Measurements from ENCODE around the gene IRF8.

Gene IRF8

DNA sequence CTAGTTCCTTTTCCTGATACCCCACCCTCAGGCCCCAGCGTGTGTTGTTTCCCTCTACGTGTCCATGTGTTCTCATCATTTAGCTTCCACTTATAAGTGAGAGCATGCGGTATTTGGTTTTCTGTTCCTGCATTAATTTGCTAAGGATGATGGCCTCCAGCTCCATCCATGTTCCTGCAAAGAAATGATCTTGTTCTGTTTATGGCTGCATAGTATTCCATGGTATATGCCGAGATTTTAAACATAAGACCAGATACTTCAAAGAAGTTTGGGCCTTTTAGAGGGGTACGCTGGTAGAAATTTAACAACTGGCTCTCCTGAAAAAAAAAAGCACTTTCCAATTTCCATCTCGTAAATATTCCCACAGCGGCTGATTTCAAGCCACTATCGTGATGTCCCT is 59.8 kb downstream of the IRF8 start:
- DNase-seq (ENCODE audit: low spot score), result no peak

- no peak for DNase-seq (ENCODE audit: low spot score)
These were observed 60.7 kb downstream of the IRF8 start for GRCh38 chr16:85959686-85960085.

DNA sequence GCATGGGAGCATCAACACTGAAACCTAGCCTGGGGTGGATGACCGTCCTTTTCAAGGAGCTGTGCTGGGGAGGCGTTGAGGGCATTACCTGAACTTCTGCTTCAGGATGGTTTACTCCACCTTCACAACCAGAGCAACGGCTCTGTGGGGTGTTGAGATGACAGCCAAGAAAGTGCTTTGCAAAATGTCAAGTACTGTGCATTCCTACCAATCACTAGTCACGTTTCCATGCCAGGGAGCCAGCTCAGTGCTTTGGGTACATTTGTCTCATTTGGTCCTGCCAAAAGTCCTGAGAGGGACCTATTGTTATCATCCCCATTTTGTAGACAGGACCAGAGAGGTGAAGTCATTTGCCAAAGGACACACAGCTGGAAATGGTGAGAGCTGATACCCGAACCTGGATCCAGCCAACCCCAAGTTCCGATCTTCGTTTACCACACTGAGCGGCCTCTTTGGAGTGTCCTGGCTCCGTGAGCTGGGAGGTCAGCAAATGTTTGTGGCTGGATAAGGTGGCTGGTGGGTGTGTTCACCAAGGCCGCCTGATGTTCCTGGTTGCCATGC is 61.6 kb downstream of the IRF8 start:
- no peak for DNase-seq (ENCODE audit: low spot score)

DNA sequence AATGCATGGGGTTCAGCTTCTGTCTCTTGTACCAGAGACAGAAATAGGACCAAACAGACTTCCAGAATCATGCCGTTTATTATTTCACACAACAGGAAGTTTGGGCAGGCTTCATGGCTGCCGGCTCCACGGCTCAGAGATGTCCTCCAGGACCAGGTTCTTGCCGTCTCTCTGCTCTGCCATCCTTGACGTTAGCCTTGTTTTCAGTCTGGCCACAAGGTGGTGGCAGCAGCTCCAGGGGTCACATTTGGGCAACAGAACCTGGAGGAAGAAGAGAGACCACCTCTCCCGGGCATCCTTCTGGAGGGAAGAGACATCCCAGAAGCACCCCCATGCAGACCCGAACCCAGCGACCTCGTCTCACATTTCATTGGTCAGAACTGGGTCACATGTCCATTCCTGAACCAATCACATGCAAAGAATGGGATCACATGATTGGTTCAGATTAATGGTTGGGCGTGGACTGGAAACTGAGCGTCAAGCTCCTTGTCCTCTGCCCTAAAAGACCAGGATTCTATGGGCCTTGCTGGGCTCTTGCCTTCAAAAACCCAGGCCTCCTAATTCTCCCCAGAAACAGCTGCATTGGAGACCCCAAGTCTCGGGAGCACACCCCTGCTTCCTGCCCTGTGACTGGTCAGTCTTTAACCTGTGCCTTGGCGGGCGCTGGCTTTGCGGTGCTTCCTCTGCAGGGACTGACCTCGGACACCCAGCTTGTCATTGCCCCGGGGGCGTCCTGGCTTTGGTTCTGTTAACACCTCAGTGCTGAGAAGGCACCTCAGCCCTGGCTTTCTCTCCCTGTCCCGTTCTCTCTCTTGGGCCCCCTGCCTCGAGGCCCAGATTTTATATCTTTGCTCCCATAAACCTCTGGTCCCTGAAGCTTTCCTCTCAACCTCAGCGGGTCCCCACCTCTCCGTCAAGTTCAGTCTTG is 63.3 kb downstream of the IRF8 start:
- DNase-seq (ENCODE audit: low spot score), result no peak

DNA sequence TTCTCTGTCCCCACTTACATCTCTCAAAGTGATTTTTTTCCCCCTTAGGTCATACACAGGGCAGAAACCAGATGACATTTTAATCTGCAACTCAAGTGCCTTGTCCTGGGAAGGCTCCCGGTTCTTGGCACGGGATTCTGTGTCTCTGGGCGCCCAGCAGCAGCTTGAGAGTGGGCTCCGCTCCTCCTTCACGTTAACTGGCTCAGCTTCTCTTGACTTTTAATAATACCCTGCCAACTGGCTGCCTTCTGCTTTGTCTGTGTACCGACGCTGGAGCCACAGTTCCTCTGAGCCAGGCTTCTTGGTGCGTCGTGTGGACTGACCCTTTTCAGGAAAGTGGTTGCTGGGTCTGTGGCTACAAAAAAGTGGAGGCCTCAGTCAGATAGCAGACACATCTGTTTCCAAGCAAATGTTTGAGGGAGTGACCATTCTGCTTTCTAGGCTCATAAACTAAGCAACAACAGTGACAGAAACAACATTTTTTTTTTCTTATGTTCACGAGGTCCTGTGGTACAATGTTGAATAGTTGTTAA is 64.9 kb downstream of the IRF8 start:
- DNase-seq (ENCODE audit: low spot score), result no peak

DNA sequence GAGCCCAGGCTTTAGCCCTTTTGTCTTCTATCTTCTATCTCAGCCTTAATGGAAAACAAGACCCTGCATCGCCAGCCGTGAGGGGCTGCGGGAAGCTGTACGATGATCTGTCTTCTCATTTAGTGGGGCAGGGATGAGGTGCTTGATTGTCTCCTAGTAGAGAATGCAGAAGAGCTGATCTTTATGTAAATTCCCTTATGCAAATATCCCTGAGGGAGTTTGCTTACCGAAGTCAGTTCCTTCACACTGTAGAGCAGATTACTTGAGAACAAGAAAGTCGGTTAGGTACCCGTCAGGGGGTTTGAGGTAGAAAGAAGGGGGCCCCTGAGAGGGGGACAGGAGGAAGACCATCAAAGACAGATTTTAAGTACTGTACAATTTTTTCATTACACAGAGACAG is 66.2 kb downstream of the IRF8 start:
- no peak for DNase-seq (ENCODE audit: low spot score)

- no peak for DNase-seq (ENCODE audit: low spot score)
These were observed 68.1 kb downstream of the IRF8 start for GRCh38 chr16:85967111-85967510.

DNA sequence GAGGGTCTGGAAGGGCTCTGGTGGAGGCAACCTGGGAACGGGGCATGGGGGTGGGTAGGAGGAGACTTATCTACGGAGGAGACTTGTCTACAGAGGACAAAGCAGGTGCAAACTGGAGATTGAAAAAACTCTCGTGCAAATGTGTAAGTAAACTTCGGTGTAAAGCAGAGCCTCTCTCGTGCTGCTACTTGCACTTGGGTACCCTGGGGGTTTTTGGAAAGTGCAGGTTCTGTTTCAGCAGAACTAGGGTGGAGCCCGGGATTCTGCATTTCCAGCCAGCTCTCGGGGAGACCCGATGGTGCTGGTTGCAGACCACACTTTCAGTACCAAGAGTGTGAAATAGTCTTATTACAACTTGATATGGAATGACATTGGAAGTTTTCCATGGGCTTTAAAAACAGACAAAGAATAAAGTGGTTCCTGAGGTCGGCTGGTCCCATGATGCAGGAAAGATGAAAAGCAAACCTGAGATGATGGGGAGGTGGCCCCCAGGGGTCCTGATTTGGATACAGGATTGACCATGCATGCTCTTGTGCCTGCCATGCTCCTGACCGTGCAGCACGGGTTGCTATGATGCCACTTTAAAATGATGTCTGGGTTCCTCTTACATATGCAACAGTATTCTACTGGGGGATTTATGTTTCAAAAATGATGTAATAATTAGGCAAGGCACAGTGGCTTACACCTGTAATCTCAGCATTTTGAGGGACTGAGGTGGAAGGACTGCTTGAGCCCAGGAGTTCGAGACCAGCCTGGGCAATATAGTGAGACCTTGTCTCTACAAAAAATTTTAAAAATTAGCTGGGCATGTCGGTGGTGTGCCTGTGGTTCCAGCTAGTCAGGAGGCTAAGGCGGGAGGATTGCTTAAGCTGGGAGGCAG is 69.3 kb downstream of the IRF8 start:
- DNase-seq (ENCODE audit: low spot score), result no peak

DNA sequence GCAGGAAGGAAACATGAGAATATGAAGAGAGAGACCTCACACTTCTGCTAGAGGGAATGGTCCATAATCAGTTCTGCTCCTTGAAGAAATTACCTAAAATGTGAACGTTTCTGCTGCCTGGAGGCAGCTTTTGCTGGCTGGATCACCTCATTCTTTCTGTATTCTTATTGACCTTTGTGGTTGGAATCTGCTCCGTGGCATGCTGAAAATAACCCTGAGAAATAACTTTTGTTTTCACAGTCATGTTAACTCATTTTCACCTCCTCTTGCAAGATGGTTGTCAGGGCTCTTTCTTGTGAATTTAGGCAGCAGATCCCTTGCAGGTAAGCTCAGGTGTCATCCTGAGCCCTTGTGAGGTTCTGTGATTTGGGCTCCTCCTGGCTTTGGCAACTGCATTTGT is 70.2 kb downstream of the IRF8 start:
- no peak for DNase-seq (ENCODE audit: low spot score)

DNA sequence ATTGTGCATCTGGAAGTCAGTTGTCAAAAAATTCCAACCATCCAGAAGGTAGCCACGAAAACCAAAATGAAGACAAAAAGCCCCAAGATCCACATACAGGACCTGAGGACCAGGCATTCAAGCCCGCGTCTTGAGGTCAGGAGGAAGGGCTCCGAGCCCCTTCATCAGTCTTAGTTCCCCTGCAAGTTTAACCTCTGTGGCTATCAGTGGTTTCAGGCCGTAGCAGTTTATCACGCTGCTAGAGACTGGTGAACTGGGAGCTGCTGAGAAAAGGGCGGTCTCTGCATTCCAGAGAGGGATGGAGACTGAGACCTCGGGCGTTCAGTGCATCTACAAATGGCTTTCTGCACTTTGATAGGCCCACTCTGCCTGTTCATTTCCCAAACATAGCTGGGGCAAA is 70.6 kb downstream of the IRF8 start:
- DNase-seq (ENCODE audit: low spot score), result no peak

DNA sequence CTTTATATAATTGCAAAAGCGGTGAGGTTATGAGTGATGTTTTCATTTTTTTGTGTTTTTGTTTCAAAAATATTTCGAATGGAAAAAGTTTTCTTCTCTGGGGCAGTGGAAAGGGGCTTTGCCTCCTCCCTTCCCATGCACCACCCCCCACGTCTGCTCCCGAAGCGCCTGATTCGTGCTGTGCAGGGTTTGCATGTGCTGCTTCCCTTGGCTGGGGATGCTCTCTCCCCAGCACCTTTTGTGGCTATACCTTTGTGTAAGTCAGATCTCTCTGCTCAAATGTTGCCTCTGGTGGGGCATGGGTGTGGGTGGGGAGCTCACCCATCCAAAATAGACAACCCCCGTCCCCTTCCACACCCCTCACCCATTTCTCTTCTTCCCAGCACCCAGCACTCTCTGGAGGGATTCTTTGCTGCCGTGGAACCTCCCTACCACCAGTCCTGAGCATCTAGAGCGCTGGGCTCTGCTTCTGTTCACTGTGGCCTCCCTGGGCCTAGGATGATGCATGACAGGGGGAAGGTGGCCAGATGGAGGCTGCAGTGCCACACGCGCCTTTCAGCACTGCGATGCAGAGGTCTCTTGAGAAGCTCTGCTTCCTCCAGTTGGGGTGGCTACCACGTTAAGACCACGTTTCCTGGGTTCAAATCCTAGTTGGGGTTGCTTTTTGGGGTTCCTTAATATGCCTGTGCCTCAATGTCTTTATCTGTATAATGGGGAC is 71.2 kb downstream of the IRF8 start:
- DNase-seq (ENCODE audit: low spot score), result no peak

DNA sequence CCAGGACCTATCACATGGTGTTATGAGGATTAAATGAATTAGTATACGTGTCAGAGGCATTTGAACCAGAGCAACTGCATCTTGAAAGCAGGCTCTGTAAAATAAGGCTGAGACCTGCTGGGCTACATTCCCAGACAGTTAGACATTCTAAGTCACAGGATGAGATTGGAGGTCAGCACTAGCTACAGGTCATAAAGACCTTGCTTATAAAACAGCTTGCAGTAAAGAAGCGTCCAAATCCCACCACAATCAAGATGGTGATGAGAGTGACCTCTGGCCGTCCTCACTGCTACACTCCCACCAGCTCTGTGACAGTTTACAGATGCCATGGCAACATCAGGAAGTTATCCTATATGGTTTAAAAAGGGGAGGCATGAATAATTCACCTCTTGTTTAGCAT is 71.8 kb downstream of the IRF8 start:
- no peak for DNase-seq (ENCODE audit: low spot score)
